ENCODE results near the gene HHATL. TPM values are rescaled to one million over a fixed set of nuclear protein-coding genes. Genes with fewer than 3 reads are reported as not detected.
A peak's percentile ranks its signal among the peaks of the same experiment; 100 is the strongest.

HHATL gene
- total RNA-seq, 1 experiment from 2014 or later = 0.92 TPM

- POLR2A ChIA-PET = no interaction called here
- peak overlapping the region; percentile 15; the same call in 1 of the 2 replicates for H3K27ac Mint-ChIP-seq
- peaks cover 45% of the 10 kb centered on the region for H3K4me1 Mint-ChIP-seq
- no peak for ATAC-seq
- no peaks in the 10 kb centered on the region for H3K36me3 Mint-ChIP-seq
- TF ChIP-seq NR3C1 (CRISPR knock-in tag; conservative IDR thresholded peaks at IDR 0.05; ENCODE audit: low read depth) (no peak), ATF1 (CRISPR knock-in tag; IDR thresholded peaks at IDR 0.05) (0 out of 2 replicates have a peak, but pooled peaks have one; percentile 27)
- peaks cover 6% of the 10 kb centered on the region; the same call in 1 of the 2 replicates for H3K27me3 Mint-ChIP-seq (ENCODE audit: low read depth)
- no peak overlapping the region for H3K4me3 Mint-ChIP-seq
- no peak for DNase-seq (ENCODE audit: low spot score)
- CTCF ChIA-PET = interaction anchor here (0.6 to 2.2 kb wide), 11 partner anchors 11 to 152 kb away, joined by 3 to 20 read pairs (median 5); no protein-coding TSS in a partner anchor
- no peaks in the 10 kb centered on the region; the same call in 1 of the 2 replicates for H3K9me3 Mint-ChIP-seq
Observed at GRCh38 chr3:42734263-42734860, 31.8 kb upstream of the HHATL start.

- DNase-seq (ENCODE audit: low spot score) = no peak
- TF ChIP-seq EMX1 (CRISPR knock-in tag; IDR thresholded peaks at IDR 0.05) (no peak), USF2 (CRISPR knock-in tag; IDR thresholded peaks at IDR 0.05) (no peak), PRRX2 (CRISPR knock-in tag; IDR thresholded peaks at IDR 0.05) (no peak), CREM (CRISPR knock-in tag; IDR thresholded peaks at IDR 0.05) (no peak), ZBTB43 (CRISPR knock-in tag; IDR thresholded peaks at IDR 0.05) (no peak), SMAD3 (CRISPR knock-in tag; IDR thresholded peaks at IDR 0.05; ENCODE audit: borderline replicate concordance) (no peak), ZNF219 (CRISPR knock-in tag; IDR thresholded peaks at IDR 0.05; ENCODE audit: borderline replicate concordance) (no peak), MAX (CRISPR knock-in tag; IDR thresholded peaks at IDR 0.05) (peak; percentile 17; the same call in 1 of the 2 replicates), ZNF263 (CRISPR knock-in tag; IDR thresholded peaks at IDR 0.05; ENCODE audit: low read depth) (no peak), ZNF396 (CRISPR knock-in tag; IDR thresholded peaks at IDR 0.05; ENCODE audit: borderline replicate concordance) (no peak), SP1 (CRISPR knock-in tag; conservative IDR thresholded peaks at IDR 0.05) (0 out of 2 replicates have a peak, but pooled peaks have one; percentile 16), ESRRA (CRISPR knock-in tag; IDR thresholded peaks at IDR 0.05; ENCODE audit: borderline replicate concordance) (no peak), MLX (CRISPR knock-in tag; IDR thresholded peaks at IDR 0.05) (no peak), JUN (CRISPR knock-in tag; IDR thresholded peaks at IDR 0.05) (no peak), E2F4 (CRISPR knock-in tag; IDR thresholded peaks at IDR 0.05; ENCODE audit: borderline replicate concordance, low read depth) (no peak), GRHL2 (CRISPR knock-in tag; IDR thresholded peaks at IDR 0.05; ENCODE audit: insufficient replicate concordance, severe bottlenecking) (no peak), GABPB1 (CRISPR knock-in tag; IDR thresholded peaks at IDR 0.05) (no peak)
- no peaks in the 10 kb centered on the region for H3K36me3 Mint-ChIP-seq
- peak overlapping the region; percentile 88; the same call in 1 of the 2 replicates for H3K27ac Mint-ChIP-seq
- H3K27me3 Mint-ChIP-seq (ENCODE audit: low read depth) = peaks cover 8% of the 10 kb centered on the region; the same call in 1 of the 2 replicates
- peak; percentile 72 for ATAC-seq
- H3K9me3 Mint-ChIP-seq = peaks cover 3% of the 10 kb centered on the region
- ChIA-PET CTCF (interaction anchor here (0.8 to 2.1 kb wide), 7 partner anchors 11 to 151 kb away, joined by 3 to 16 read pairs (median 5); no protein-coding TSS in a partner anchor), POLR2A (no interaction called here)
- no peak overlapping the region for H3K4me3 Mint-ChIP-seq
- H3K4me1 Mint-ChIP-seq = peaks cover 45% of the 10 kb centered on the region
Observed at GRCh38 chr3:42733501-42734262, 31.1 kb upstream of the HHATL start.
